Smooth muscle cell of the brain vasculature (primary cell): ENCODE data around the gene TEX54.
"Not testable (repeated sequence)": the region's sequence is repeated elsewhere in the genome, so short reads cannot be mapped to it uniquely, and the experiment has no call there.

Experiments
- DNase-seq: peaks from one replicate; pipeline ENCODE4 v3.0.0-alpha.2; 2012; ENCODE audit warnings: low read depth, low spot score

Gene TEX54

DNA sequence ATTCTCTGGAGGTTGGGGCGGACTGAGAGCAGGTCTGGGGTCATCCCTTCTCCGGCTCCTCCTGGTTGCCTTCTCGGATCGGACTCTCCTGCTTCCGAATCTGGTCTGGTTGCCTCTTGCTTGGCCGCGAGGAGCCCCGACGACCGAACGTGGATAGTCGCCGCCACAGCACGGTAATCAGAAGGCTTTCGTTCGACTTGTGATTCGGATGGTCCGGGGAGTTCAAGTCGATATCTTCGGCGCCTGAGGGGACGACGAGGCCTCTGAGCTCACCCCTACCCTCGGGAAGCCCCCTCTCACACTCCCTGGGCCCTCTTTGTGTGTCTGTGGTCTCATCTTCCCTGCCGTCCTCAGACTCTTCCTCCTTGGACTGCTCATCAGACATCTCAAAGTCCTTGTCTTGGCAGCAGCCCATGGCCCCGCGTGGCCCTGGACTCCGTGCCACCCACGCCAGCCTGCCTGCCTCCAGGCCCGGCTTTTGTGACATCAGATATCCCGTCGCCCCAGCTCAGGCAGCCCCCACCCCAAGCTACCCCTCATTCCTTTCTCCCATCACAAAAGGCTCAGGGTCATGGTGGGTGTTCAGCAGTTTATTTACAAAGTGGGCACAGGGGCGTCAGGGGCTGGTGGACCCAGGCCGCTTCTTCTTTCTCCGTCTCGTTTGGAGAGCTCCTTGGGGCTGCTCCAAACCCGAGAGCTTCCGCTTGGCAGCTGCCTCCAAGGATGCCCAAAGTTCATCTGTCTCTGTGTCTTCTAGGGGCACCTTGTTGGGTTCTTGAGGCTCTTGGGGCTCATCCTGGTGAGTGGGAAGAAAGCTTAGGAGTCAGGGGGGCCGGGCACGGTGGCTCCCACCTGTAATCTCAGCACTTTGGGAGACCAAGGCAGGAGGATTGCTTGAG is at the start of gene TEX54:
Gene TEX54 (minus strand): TSS at position 506 of the 899 bp plus-strand sequence.
- DNase-seq, result no peak

DNA sequence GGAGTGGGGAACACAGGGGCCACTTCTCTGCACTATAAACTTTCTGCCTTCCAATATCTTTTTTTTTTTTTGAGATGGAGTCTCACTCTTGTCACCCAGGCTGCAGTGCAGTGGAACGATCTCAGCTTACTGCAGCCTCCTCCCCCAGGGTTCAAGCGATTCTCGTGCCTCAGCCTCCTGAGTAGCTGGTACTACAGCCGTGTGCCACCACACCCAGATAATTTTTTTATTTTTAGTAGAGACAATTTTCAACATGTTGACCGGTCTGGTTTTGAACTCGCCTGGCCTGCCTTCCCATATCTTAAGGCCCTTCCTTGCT is 49.7 kb upstream of the TEX54 start:
- no peak for DNase-seq

DNA sequence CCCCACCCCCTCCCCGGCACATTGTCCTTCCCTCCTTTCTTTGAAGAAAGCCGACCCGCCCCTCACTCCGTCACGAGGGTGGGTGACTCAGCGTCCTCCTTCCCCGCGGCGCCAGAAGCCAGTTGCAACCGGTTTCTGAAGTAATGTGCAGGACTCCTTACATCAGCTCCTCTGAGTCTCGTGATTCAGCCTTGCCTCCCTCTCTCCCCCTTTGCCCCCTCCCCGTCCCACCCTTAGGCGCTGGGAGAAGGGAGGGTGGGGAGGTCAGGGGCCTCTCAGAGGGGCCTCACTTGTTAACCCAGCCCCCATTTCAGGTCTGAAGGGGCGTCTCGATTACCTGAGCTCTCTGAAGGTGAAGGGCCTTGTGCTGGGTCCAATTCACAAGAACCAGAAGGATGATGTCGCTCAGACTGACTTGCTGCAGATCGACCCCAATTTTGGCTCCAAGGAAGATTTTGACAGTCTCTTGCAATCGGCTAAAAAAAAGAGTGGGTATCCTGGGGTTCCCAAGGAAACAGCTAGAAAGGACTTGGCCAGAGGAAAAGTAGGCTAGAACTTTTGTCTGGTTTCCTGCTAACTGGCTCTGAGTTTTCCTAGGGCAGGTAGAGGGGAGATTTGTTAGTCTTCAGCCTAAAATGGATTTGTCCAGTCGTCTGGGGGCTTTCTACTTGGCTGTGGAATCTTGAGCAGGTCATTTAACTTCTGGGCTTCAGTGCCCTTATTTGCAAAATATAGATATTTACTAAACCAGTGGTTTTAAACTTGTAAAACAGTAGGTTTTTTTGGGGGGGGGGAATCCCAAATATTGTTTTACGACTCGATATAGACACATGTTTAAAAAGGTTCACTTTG is 49.2 kb upstream of the TEX54 start:
- DNase-seq, result peak; percentile 93

DNA sequence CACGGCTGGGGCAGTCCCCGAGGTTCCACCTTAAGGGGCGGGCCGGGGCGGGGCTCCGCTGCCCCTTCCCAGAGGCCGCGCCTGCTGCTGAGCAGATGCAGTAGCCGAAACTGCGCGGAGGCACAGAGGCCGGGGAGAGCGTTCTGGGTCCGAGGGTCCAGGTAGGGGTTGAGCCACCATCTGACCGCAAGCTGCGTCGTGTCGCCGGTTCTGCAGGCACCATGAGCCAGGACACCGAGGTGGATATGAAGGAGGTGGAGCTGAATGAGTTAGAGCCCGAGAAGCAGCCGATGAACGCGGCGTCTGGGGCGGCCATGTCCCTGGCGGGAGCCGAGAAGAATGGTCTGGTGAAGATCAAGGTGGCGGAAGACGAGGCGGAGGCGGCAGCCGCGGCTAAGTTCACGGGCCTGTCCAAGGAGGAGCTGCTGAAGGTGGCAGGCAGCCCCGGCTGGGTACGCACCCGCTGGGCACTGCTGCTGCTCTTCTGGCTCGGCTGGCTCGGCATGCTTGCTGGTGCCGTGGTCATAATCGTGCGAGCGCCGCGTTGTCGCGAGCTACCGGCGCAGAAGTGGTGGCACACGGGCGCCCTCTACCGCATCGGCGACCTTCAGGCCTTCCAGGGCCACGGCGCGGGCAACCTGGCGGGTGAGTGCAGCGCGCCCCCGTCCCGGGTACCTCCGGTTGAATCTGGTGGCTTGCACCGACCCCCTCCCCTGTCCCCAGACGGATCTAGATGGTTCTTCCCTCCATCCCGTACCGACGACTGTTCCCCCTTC is 48.4 kb upstream of the TEX54 start, which contains the start of gene SLC3A2:
Gene SLC3A2 (plus strand): TSS at position 94 of the 776 bp plus-strand sequence. CDS start 128 bp downstream, at position 222.
- DNase-seq, result no peak

DNA sequence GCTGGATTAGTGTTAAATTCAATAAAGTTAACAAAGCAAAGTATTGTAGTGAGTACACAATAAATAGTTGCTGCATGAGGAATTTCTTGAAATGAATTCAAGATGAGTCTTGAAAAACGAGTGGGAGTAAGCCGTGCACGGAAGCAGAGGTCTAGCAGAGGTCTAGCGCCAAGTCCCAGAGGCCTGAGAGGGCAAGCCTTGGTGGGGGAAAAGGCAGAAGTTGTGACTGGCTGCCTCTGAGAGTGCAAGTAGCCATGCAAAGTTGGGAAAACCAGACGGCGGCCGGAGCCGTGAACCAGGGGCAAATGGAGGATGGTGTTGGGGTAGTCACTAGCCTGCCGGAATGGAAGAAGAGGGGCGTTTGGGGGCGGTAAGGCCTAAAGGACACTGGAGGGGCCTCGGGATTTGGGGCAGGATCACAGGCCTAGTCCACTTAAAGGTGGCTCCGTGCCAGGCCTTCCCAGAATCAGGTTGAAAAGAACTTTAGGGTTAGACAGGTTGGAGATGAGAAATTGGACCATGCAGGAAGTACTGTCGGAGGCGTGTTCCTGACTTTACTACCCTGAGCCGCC is 47.7 kb upstream of the TEX54 start:
- no peak for DNase-seq

DNA sequence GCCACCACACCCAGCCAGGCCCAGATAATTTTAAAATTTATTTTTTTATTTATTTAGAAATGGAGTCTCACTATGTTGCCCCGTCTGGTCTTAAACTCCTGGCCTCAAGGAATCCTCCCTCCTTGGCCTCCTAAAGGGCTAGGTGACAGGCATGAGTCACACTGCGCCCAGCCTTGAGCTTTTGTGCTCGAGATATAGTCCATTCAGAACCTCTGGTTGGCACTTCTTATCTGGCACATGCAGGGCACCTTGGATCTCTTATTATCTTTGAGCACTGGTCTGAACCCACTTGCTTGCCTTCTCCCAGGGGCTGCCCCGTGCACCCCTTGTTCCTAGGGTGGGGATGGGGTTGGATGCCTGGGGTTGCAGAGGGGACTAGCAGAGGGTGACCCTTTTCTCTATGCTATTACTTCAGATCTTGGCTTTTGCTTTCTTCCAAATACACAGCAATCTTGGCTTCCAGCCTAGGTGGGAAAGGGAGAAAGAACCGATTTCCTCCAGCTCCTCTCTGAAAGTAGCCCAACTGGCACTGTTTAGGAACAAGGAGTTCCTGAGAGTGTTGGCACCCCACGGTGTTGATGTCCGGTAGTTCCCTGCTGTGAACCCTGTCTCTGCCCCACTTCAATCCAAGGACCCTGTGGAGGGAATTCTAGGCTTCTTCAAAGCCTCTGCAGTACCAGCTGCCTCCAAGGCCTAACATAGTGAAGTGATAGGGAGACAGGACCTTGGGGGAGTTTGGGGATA is 46.8 kb upstream of the TEX54 start:
- no peak for DNase-seq

DNA sequence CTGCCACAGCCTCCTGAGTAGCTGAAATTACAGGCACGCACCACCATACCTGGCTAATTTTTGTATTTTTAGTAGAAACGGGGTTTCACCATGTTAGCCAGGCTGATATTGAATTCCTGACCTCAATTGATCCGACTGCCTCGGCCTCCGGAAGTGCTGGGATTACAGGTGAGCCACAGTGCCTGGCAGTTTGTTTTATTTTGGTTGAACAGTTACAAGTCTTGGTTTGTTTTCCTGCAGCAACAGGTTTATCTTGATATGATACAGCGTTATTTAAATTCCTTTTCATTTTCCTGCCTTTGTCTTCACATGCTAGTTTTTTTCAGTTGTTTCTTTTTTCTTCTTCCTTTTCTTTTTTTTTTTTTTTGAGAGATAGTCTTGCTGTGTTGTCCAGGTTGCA is 44.1 kb upstream of the TEX54 start:
- no peak for DNase-seq

DNA sequence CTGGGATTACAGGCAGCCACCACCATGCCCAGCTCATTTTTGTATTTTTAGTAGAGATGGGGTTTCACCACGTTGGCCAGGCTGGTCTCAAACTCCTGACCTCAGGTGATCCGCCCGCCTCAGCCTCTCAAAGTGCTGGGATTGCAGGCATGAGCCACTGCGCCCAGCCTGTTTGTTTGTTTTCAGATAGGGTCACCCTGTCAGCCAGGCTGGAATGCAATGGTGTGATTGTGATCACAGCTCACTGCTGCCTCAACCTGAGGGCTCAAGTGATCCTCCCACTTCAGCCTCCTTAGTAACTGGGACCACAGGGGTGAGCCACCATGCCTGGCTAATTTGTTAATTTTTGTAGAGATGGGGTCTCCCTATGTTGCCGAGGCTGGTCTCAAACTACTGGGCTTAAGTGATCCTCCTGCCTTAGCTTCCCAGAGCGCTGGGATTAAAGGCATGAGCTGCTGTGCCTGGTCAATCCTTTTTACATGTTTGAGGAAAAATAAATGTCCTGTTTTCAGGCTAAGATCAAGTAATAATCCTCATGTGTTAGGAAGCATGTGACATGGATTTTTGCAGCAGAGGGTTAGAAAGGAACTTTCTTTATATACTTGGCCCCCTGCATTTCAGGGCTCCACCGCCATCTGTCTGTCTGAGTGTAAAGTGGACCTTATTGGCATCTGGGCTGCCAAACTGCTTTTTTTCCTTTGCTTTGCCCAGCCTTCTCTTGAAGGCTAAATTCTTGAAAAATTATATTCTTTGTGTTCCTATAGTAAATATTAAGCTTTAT is 43.2 kb upstream of the TEX54 start:
- no peak for DNase-seq

DNA sequence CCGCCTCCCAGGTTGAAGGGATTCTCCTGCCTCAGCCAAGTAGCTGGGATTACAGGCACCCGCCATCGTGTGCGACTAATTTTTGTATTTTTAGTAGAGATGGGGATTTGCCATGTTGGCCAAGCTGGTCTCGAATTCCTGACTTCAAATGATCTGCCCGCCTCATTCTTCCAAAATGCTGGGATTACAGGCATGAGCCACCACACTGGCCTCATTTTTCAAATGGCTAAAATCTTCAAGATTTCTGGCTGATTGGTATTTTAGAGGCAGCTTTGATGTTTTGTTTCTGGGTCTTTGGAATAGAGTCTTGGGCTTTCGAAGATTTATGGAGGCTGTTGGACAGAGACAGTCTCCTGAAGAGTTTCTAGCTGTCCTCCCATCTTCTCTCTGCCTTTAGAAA is 42.2 kb upstream of the TEX54 start:
- no peak for DNase-seq

DNA sequence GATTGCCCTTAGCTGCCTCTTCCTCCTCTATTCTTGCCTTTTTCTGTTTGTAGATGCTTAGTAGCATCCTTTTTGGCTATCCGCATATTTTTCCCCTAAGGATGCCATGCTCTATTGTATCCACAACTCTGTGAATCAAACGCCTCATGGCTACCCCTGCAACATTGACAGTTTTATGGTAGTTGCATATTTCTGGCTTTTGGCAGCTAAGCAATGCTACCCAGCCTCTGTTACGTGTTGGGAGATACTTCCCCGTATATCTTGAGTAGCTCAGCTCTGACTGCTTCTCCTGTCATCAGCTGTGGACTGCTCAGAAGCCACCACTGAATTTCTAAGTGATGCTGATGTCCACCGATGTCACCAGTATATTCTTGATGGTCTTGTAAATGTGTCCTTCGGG is 33.0 kb upstream of the TEX54 start:
- no peak for DNase-seq

DNA sequence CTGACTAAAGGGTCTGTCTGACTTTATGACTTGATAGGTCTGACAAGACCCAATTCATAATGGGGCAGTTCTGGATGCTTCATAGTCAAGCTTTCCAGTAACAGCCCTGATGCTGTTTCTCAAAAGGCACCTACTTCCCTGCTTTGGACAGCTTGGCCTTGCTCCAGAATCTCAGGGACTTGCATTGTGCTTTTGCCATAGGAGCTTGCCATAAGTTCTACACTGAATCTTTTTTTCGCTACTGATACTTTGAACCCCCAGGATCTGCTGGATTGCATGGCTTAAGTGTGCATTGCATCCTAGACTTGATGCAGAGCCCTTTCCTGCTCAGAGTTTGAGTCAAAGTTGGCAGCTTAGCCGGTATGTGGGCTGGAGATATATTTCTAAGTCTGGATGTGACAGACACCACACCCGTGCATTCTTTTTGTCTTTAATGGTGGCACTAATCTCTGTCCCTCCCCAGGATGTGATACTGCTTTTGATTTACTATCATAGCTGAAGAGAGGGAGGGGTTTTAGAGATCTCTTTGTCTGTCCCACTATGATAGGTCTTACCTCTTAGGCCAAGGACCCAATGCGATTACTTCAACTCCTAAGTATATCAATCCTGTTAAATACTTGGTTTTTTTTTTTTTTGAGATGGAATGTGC is 31.2 kb upstream of the TEX54 start:
- no peak for DNase-seq

DNA sequence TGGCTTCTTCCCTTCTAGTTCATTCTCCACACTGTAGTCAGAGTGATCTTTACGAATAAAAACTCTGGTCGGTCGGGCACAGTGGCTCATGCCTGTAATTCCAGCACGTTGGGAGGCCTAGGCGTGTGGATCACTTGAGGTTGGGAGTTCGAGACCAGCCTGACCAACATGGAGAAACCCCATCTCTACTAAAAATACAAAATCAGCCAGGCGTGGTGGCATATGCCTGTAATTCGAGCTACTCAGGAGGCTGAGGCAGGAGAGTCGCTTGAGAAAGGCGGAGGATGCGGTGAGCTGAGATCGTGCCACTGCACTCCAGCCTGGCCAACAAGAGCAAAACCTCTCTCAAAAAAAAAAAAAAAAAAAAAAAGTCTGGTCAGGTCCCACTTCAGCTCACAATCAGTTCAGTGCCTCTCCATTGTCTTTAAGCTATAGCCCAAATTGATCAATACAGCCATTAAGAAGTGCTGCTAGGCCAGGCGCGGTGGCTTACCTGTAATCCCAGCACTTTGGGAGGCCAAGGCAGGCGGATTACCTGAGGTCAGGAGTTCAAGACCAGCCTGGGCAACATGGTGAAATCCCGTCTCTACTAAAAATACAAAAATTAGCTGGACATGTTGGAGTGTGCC is 29.0 kb upstream of the TEX54 start:
- DNase-seq, result not testable (repeated sequence)

DNA sequence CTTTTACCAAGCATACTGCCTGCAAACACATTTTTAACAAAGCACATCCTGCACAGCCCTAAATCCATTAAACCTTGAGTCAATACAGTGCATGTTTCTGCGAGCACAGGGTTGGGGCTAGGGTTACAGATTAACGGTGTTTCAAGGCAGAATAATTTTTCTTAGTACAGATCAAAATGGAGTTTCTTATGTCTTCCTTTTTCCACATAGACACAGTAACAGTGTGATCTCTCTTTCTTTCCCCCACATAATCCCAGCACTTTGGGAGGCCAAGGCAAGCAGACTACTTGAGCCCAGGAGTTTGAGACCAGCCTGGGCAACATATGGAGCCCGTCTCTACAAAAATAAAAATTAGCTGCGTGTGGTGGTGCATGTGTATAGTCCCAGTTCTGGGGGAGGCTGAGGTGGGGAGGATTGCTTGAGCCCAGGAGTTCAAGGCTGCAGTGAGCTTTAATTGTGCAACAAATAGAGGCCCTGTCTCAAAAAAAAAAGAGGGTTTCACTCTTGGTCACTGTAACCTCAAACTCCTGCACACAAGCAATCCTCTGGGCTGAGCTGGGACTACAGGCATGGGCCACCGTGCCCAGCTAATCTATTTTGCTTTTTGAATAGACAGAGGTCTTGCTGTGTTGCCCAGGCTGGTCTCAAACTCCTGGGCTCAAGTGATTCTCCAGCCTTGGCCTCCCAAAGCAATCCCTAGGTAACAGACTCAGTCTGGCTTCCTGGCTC is 28.4 kb upstream of the TEX54 start:
- no peak for DNase-seq

DNA sequence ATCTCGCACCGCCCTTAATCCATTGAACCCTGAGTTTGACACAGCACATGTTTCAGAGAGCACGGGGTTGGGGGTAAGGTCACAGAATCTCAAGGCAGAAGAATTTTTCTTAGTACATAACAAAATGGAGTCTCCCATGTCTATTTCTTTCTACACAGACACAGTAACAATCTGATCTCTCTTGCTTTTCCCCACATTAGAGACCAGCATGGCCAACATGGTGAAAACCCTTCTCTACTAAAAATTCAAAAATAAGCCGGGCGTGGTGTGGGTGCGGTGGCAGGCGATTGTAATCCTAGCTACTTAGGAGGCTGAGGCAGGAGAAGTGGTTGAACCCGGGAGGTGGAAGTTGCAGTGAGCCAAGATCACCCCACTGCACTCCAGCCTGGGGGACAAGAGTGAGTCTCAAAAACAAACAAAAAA is 26.7 kb upstream of the TEX54 start:
- DNase-seq, result not testable (repeated sequence)

DNA sequence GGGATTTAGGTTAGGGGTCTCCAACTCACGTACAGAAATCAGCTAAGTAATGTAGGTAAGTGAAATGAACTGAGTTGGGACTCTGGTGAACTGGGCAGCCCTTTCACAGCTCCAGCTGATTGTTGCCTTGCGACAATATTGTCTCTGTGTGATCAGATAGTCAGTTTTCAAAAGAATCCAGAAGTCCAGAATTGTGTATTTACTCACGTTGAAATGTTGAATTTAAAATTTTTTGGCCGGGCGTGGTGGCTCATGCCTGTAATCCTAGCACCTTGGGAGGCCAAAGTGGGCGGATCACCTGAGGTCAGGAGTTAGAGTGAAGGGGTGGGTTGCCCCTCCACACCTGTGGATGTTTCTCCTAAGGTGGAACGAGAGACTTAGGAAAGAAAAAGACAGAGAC is 25.6 kb upstream of the TEX54 start:
- no peak for DNase-seq

DNA sequence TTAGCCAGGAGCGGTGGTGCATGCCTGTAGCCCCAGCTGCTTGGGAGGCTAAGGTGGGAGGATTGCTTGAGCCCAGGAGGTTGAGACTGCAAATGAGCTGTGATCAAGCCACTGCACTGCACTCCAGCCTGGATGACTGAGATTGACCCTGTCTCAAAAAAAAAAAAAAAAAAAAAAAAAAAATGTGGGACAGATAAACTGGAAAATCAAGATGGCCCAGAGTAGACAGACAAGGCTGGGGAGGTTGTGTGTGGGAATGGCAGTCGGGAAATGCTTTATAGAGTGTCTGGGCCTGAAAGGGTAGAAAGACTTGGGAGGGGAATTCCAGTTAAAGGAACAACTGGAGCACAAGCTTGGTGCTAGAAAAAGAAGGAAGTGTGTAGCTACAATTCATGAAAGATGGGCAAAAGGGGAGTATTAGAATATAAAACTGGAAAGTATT is 24.9 kb upstream of the TEX54 start:
- no peak for DNase-seq

DNA sequence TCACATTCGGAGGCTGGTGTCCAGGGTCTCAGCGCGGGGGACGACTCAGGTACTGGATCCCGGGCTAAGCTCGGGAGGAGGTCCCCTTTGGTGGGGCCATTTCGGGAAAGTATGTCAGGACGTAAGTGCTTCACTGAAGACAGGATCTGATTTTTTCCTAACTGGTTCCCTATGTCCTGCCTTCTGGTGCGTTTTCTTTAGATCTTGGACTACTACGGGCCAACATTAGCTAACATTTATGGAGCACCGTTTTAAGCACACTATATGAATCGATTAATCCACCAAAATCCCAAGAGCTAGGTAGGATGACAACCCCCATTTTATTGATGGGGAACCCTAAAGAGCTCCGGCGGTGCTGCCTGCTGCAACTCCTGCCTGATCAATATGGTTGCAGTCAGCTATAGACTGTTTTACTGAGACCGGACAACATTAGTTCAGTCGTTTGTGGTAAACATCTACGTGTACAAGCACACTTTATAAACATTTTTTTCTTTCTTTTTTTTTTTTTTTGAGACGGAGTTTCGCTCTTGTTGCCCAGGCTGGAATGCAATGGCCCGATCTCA is 23.8 kb upstream of the TEX54 start:
- DNase-seq, result no peak
